Measurements from ENCODE around the gene LASP1NB.

Gene LASP1NB

GRCh38 chr17:38912221-38912813, 13.1 kb upstream of the LASP1NB start:
- WGBS, 2 experiments (ENCODE audit: extremely low coverage in 1 of 2, insufficient coverage in 1 of 2, insufficient read length in 1 of 2, insufficient replicate concordance in 2 of 2, low coverage in 1 of 2, low lambda C conversion rate in 2 of 2, missing lambda C conversion rate in 1 of 2), result 94% methylated on average over 13 of the region's 13 CpGs; no CpG with 5 or more reads in 1 of the 2 experiments
- peaks cover 4% of the 10 kb centered on the region for H3K79me1 ChIP-seq (ENCODE audit: low read depth, low read length)
- H4K20me1 ChIP-seq (replicated peaks in 1 of 2; ENCODE audit: control insufficient read depth in 1 of 2, insufficient read depth in 2 of 2, low read length in 2 of 2), result peaks cover 5 to 9% of the 10 kb centered on the region in 2 experiments
- TF ChIP-seq KDM5A (IDR thresholded peaks at IDR 0.05; ENCODE audit: low read length) (no peak), CHD2 (IDR thresholded peaks at IDR 0.05; ENCODE audit: low read length) (no peak), JUN (IDR thresholded peaks at IDR 0.05; ENCODE audit: low read depth, low read length) (no peak), JUND (IDR thresholded peaks at IDR 0.05; ENCODE audit: low read length) (no peak), NANOG (IDR thresholded peaks at IDR 0.05; ENCODE audit: insufficient read depth, low read depth, low read length, poor library complexity, severe bottlenecking) (no peak), HDAC6 (IDR thresholded peaks at IDR 0.05; ENCODE audit: low read depth, low read length) (no peak), TAF7 (optimal IDR thresholded peaks at IDR 0.05; ENCODE audit: borderline replicate concordance, low read depth, low read length) (no peak), RAD21 (IDR thresholded peaks at IDR 0.05 in 1 of 2, conservative IDR thresholded peaks at IDR 0.05 in 1 of 2; ENCODE audit: low read depth in 2 of 2, low read length in 2 of 2) (no peak), RNF2 (IDR thresholded peaks at IDR 0.05; ENCODE audit: borderline replicate concordance, low read depth, low read length, missing control alignments, poor library complexity, severe bottlenecking) (no peak), SIRT6 (IDR thresholded peaks at IDR 0.05; ENCODE audit: low read length) (no peak), EZH2 (IDR thresholded peaks at IDR 0.05; ENCODE audit: low read depth, low read length, severe bottlenecking) (no peak), RFX5 (IDR thresholded peaks at IDR 0.05; ENCODE audit: borderline replicate concordance, low read depth, low read length) (no peak), CEBPB (IDR thresholded peaks at IDR 0.05; ENCODE audit: low read depth, low read length) (no peak)

More at GRCh38 chr17:38912221-38912813, 13.1 kb upstream of the LASP1NB start:
- Histone ChIP-seq H3K4me2 (ENCODE audit: insufficient read depth in 1 of 2, low read depth in 2 of 2, low read length in 2 of 2) (no peak overlapping the region), H4K91ac (replicated peaks; ENCODE audit: insufficient read length, low read length) (no peak overlapping the region), H2BK5ac (ENCODE audit: low read depth, low read length) (no peak overlapping the region), H3K27me3 (replicated peaks in 1 of 4; ENCODE audit: control insufficient read depth in 3 of 4, extremely low read depth in 1 of 4, insufficient read depth in 3 of 4, low read length in 3 of 4) (no peaks in the 10 kb centered on the region), H3K9me3 (ENCODE audit: insufficient read depth in 2 of 2, low read depth in 1 of 2, low read length in 1 of 2) (no peaks in the 10 kb centered on the region), H3K14ac (ENCODE audit: insufficient read length) (no peak overlapping the region), H3K27ac (ENCODE audit: low read depth, low read length) (no peak overlapping the region), H3K56ac (replicated peaks; ENCODE audit: insufficient read length, low read depth, low read length) (no peak overlapping the region), H4K5ac (ENCODE audit: insufficient read length, low read depth, low read length) (no peak overlapping the region), H3K4me3 (ENCODE audit: extremely low read depth in 1 of 4, insufficient read depth in 2 of 4, low read depth in 3 of 4, low read length in 4 of 4) (no peak overlapping the region), H3K9ac (replicated peaks in 1 of 4; ENCODE audit: extremely low read depth in 1 of 4, low read depth in 3 of 4, low read length in 3 of 4) (no peak overlapping the region), H4K8ac (ENCODE audit: extremely low read depth, insufficient read depth, low read length) (no peak overlapping the region), H2BK12ac (ENCODE audit: low read depth, low read length) (no peak overlapping the region), H2BK15ac (ENCODE audit: low read length) (no peak overlapping the region), H3K36me3 (ENCODE audit: control insufficient read depth in 2 of 4, insufficient read depth in 4 of 4, low read length in 3 of 4) (peaks cover 0 to 20% (median 16%) of the 10 kb centered on the region in 4 experiments; a peak in 6 of 8 replicates), H3K79me2 (ENCODE audit: control insufficient read depth in 1 of 2, insufficient read depth in 2 of 2, low read length in 2 of 2) (no peaks in the 10 kb centered on the region; a peak in 1 of 4 replicates), H2AK5ac (ENCODE audit: low read depth, low read length) (no peak overlapping the region), H2AFZ (ENCODE audit: low read length) (no peak overlapping the region), H3K4me1 (replicated peaks in 1 of 4; ENCODE audit: control insufficient read depth in 3 of 4, insufficient read depth in 4 of 4, low read length in 3 of 4) (peaks cover 0 to 6% (median 2%) of the 10 kb centered on the region in 4 experiments; a peak in 2 of 7 replicates), H2BK120ac (replicated peaks; ENCODE audit: low read depth, low read length) (no peak overlapping the region), H3K18ac (ENCODE audit: extremely low read depth, low read length) (no peak overlapping the region), H3K4ac (replicated peaks; ENCODE audit: insufficient read length, low read depth, low read length) (no peak overlapping the region), H2BK20ac (ENCODE audit: low read length) (no peak overlapping the region), H3K23ac (ENCODE audit: insufficient read length) (no peak overlapping the region), H3K23me2 (ENCODE audit: low read depth, low read length) (no peaks in the 10 kb centered on the region)
- ChIA-PET POLR2A (ENCODE audit: partially characterized antibody) (interaction anchor here (0.6 to 14.4 kb wide), 7 partner anchors 10 to 153 kb away, joined by 3 to 98 read pairs (median 4); partner anchors contain the start of genes LASP1 and RPL23), CTCF (ENCODE audit: partially characterized antibody) (interaction anchor here (0.6 to 5.2 kb wide), 4 partner anchors 9 to 44 kb away, joined by 3 to 40 read pairs (median 5); partner anchors contain the start of gene LASP1NB)
- FAIRE-seq, result no peak
- DNase-seq (ENCODE audit: low read depth in 1 of 2, low spot score in 2 of 2), result no peak
